Posterior vena cava (tissue), 2 donors: ENCODE measurements around the gene HPGD. TPM values are rescaled to one million over a fixed set of nuclear protein-coding genes. Genes with fewer than 3 reads are reported as not detected.
"Not testable (repeated sequence)": the region's sequence is repeated elsewhere in the genome, so short reads cannot be mapped to it uniquely, and the experiment has no call there.

Experiments
- DNase-seq: peaks from one replicate; pipeline ENCODE4 v3.0.0-alpha.2; 2020; ENCODE audit warnings: low spot score
- intact Hi-C, 2 donors: fragments of 100-400 bp; cut with DNase I; formaldehyde crosslinking; loops; one replicate each; pipeline versions ENCODE4 v1.14.1 to v1.14.2; 2022 to 2023
- total RNA-seq, 2 donors: library from RNA; stranded (reverse); fragmentation: NEBNext Ultra II Directional; extraction: Animal tissue kit (Norgen Biotek cat#: 25700); gene quantifications; one replicate each; pipeline ENCODE4 v1.2.1, GENCODE V29; 2021
- donor health status: DM: yes; HTN: yes; CAD: no.
- donor health status: DM: yes; HTN: yes; CAD: no.

The HPGD gene
- total RNA-seq, 2 donors from 2014 or later, result 3.2 to 4.5 TPM

GRCh38 chr4:174488368-174488767 lies 33.9 kb downstream of the HPGD start:
- intact Hi-C loops, result not testable (repeated sequence)

GRCh38 chr4:174485025-174485424 lies 37.3 kb downstream of the HPGD start:
- DNase-seq, result no peak
- intact Hi-C loops, result no loop called here

More at GRCh38 chr4:174488368-174488767, 33.9 kb downstream of the HPGD start:
- DNase-seq, result not testable (repeated sequence)

GRCh38 chr4:174483792-174484191 lies 38.5 kb downstream of the HPGD start:
- DNase-seq, result no peak
- intact Hi-C loops, result no loop called here

GRCh38 chr4:174479140-174479539 lies 43.1 kb downstream of the HPGD start:
- intact Hi-C loops, result no loop called here
- no peak for DNase-seq

- intact Hi-C loops, result no loop called here
- DNase-seq, result no peak
These were observed 46.8 kb downstream of the HPGD start for GRCh38 chr4:174475528-174475927.

GRCh38 chr4:174474457-174475075 lies 47.7 kb downstream of the HPGD start:
- intact Hi-C loops, result no loop called here
- no peak for DNase-seq

- intact Hi-C loops, result no loop called here
- no peak for DNase-seq
These were observed 55.2 kb downstream of the HPGD start for GRCh38 chr4:174467107-174467506.

GRCh38 chr4:174464949-174465348 lies 57.3 kb downstream of the HPGD start:
- no peak for DNase-seq
- intact Hi-C loops, result no loop called here

GRCh38 chr4:174461466-174462106 lies 60.7 kb downstream of the HPGD start:
- no peak for DNase-seq
- intact Hi-C loops, result no loop called here

- no peak for DNase-seq
- intact Hi-C loops, result no loop called here
These were observed 61.6 kb downstream of the HPGD start for GRCh38 chr4:174460684-174461083.

- intact Hi-C loops, result no loop called here
These were observed 64.8 kb downstream of the HPGD start for GRCh38 chr4:174457468-174457867.

GRCh38 chr4:174454815-174455473 lies 67.3 kb downstream of the HPGD start:
- intact Hi-C loops, result no loop called here
- no peak for DNase-seq

More at GRCh38 chr4:174457468-174457867, 64.8 kb downstream of the HPGD start:
- DNase-seq, result no peak

- intact Hi-C loops, result no loop called here
- no peak for DNase-seq
These were observed 70.5 kb downstream of the HPGD start for GRCh38 chr4:174451718-174452296.

GRCh38 chr4:174450786-174451125 lies 71.5 kb downstream of the HPGD start:
- DNase-seq, result no peak
- intact Hi-C loops, result no loop called here

GRCh38 chr4:174449944-174450785 lies 72.1 kb downstream of the HPGD start:
- intact Hi-C loops, result no loop called here
- no peak for DNase-seq

- intact Hi-C loops, result no loop called here
These were observed 73.1 kb downstream of the HPGD start for GRCh38 chr4:174449152-174449551.

GRCh38 chr4:174444390-174444789 lies 77.9 kb downstream of the HPGD start:
- no peak for DNase-seq
- intact Hi-C loops, result no loop called here

More at GRCh38 chr4:174449152-174449551, 73.1 kb downstream of the HPGD start:
- DNase-seq, result no peak
